ENCODE results near the gene GRM7.

Gene GRM7

DNA sequence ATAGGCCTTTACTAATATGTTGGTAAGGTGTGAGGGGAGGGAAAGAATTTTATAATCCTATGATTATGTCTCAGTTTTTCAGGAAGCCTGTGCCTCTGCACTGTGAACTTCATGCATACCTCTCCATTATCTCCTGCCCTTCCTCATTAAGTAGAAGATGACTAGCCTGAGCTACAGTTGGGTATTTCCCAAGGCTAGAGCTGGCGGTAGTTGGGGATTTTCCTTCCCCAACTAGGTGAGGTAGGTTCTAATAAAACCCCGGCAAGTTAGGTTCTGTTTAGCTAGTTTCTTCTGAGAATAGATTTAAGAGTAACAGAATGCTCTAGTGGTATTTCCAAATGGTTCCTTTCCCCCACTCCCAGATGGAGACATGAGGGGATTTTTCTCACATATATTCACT, 414.5 kb downstream of the GRM7 start:
- DNase-seq (ENCODE audit: low read depth): no peak
- TF ChIP-seq, protein P1, sequence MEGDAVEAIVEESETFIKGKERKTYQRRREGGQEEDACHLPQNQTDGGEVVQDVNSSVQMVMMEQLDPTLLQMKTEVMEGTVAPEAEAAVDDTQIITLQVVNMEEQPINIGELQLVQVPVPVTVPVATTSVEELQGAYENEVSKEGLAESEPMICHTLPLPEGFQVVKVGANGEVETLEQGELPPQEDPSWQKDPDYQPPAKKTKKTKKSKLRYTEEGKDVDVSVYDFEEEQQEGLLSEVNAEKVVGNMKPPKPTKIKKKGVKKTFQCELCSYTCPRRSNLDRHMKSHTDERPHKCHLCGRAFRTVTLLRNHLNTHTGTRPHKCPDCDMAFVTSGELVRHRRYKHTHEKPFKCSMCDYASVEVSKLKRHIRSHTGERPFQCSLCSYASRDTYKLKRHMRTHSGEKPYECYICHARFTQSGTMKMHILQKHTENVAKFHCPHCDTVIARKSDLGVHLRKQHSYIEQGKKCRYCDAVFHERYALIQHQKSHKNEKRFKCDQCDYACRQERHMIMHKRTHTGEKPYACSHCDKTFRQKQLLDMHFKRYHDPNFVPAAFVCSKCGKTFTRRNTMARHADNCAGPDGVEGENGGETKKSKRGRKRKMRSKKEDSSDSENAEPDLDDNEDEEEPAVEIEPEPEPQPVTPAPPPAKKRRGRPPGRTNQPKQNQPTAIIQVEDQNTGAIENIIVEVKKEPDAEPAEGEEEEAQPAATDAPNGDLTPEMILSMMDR (conservative IDR thresholded peaks at IDR 0.05; ENCODE audit: low read depth, low read length): no peak
- H3K4me3 ChIP-seq (ENCODE audit: low read depth, low read length): no peak overlapping the region

DNA sequence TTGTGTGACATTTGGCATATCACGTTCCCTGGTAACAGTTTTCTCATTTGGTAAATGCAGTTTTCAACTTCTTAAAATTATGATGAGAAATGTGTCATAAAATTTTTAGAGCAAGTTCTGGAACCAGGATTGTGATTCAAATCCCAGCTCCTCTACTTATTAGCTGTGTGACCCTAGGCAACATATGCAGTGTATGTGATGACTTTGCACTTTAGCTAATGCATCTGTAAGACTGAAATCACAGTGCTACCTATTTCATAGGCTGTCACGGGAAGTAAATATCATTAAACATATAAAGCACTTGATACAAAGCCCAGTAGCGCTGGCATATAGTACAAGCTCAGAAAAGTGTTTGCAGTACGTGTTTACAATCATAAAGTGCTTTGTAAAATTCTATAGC, 419.4 kb downstream of the GRM7 start:
- TF ChIP-seq, protein P1 (conservative IDR thresholded peaks at IDR 0.05; ENCODE audit: low read depth, low read length): no peak
- no peak for DNase-seq (ENCODE audit: low read depth)
- H3K4me3 ChIP-seq (ENCODE audit: low read depth, low read length): no peak overlapping the region

DNA sequence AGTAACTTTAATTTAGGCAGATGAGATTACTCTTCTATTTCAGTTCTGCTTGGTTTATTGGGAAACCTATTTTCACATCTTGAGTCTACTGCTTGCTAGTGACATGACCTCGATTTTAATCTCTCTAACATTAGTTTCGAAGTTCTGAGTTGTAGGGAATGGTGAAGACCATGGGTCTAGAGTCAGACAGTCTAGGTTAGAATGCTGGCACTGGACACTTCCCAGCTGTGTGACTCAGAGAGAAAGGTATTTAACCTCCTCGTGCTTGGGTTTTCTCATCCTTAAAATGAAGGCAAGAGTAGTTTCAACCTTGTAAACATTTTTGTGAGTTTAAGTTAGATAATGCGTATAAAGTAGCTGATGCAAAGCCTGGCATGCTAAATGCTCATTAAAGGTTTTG, 422.1 kb downstream of the GRM7 start:
- DNase-seq (ENCODE audit: low read depth): peak; percentile 42

DNA sequence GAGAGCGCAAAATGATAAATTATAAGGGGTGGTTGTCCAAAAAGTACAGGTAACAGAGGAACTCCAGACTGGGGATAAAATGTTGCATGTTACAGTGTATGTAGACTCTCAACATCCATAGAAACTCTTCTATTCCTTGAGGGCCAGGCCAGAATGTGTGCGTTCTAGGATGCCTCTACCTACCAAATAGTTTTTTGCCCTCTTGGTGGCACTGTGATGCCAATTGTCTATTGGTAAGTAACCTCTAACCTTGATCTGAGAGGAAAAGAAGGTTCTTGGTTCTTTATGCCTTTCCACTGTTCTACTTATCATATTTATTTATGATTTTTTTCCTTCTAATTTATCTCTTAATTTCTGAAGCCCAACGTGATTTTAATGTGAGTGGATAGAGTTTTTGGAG, 424.6 kb downstream of the GRM7 start:
- no peak for DNase-seq (ENCODE audit: low read depth)
- no peak overlapping the region for H3K4me3 ChIP-seq (ENCODE audit: low read depth, low read length)
- TF ChIP-seq, protein P1 (conservative IDR thresholded peaks at IDR 0.05; ENCODE audit: low read depth, low read length): peak; percentile 3

More for the DNA sequence above, 422.1 kb downstream of the GRM7 start:
- TF ChIP-seq, protein P1 (conservative IDR thresholded peaks at IDR 0.05; ENCODE audit: low read depth, low read length): no peak
- no peak overlapping the region for H3K4me3 ChIP-seq (ENCODE audit: low read depth, low read length)

DNA sequence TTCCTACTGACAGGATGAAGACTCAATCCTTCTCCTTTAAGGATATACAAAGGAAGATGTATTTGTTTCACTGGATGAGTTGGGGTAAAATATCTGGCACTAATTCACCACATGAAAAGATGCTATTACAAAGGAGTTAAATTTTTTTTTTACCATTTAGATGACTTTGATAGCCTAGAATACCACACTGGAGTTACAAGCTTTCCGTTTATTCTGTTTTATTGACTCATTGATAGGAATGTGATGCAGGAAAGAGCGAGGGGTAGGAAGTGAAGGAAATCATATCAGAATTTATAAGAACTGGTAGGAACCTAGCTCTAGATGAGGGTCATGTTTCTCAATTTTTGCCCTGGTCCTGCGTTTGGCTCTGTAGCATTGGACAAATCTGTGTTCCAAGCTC, 427.2 kb downstream of the GRM7 start:
- TF ChIP-seq, protein P1 (conservative IDR thresholded peaks at IDR 0.05; ENCODE audit: low read depth, low read length): no peak
- DNase-seq (ENCODE audit: low read depth): no peak
- no peak overlapping the region for H3K4me3 ChIP-seq (ENCODE audit: low read depth, low read length)

DNA sequence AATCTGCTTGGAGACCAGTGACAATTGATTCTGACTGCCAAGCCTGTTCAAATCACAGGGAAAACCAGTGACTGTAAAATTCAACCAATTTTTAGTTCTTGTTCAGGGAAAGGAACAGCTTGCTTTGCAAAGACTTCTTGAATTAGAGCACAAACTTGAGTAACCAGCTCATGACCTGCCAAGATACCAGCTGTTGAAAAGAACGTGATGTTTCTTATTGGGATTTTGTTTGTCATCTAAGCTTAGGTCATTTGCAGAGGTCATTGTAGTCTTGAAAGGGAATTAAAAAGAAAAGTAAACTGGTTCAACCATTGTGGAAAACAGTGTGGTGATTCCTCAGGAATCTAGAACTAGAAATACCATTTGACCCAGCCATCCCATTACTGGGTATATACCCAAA, 428.2 kb downstream of the GRM7 start:
- H3K4me3 ChIP-seq (ENCODE audit: low read depth, low read length): no peak overlapping the region
- DNase-seq (ENCODE audit: low read depth): no peak
- TF ChIP-seq, protein P1 (conservative IDR thresholded peaks at IDR 0.05; ENCODE audit: low read depth, low read length): no peak

DNA sequence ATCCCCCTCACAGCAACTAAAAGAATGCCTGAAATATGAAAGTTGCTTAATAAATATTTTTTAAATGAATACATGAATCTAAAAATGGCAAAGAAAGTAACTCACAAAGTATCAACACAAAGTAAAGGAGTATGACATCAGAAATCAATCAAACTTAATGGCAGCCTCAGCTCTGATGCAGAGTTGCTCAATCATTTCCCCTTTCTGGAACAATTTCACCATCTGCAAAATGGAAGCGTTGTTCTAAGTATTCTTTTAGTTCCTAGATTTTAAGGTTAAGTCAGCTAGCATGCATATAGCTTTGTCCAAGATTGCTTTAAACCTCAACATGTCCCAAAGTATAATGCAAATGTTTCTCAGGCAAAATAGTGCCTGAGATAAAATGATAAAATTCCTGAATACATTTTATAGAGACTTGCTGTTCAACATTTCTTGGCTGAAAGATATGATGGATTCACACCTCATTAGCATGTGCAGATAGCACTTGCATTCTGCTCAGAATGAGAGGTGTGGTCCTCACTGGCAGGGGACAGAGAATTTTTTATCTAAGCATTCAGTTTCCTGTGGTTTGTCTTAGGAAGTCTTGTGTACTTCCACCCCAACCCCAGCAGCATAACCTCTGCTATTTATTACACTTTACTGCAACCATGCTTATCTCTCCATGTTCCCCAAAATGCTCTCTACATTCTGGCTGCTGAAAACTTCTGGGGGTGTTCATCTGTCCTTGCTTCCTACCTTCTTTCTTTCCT, 429.3 kb downstream of the GRM7 start:
- DNase-seq (ENCODE audit: low read depth): no peak
- TF ChIP-seq, protein P1 (conservative IDR thresholded peaks at IDR 0.05; ENCODE audit: low read depth, low read length): no peak
- H3K4me3 ChIP-seq (ENCODE audit: low read depth, low read length): no peak overlapping the region

Measured in choroid plexus epithelial cell (primary cell).